HG03520 (cell line): Measurements from ENCODE around the gene STX4.
"Not testable (repeated sequence)": the region's sequence is repeated elsewhere in the genome, so short reads cannot be mapped to it uniquely, and the experiment has no call there.

Experiments
- ATAC-seq: cut with Tn5 transposase; IDR thresholded peaks from one replicate; pipeline ENCODE4 v1.9.1; 2021; ENCODE audit warnings: mild to moderate bottlenecking, moderate library complexity; ENCODE audit not compliant: unreplicated experiment

STX4 gene

DNA sequence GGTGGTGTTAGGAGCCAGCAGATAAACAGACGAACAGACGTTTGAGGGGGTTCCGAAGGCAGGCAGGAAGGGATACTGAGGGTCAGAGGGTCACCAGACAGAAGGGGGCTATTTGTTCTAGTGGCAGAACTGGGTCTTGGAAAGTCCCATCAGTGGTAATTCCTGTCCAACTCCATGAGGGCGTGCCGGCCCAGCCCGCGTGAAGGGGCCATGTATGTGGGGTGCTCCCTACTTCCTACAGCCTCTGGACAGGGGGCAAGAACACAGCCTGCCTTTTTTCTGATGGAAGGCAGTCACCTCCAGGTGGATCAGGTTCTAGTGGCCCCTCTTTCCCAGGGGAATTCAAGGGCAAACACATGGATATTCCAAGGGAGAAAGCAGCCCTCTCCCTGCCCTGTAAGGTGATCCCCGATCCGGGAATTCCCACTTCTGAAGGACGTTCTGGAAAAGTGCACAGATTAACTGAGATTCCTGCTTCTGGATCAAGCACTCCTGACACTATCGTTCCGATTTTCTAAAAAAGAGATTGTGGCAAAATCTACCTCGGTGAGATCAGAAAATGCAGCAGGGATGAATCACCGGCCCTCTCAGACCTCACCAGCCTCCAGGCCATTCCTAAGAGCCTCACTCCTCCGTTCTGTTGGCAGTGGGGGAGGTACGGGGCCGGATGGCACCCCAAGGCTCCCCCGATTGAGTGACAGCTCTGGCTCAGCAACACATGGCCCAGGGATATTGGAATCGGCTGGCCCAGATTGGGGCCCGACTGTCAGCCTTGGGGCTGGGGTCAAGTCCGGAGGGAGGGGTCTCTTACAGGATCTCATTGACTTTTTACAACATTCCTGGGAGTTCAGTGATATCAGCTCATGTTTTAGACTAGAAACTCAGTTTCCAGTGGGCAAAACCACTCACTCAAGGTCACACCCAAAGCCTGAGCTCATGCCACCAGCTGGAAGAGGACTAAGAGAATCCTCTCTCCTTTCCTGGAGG, 35.3 kb upstream of the STX4 start:
- no peak for ATAC-seq

GRCh38 chr16:30998852-30999761, 34.3 kb upstream of the STX4 start:
- ATAC-seq: no peak

GRCh38 chr16:31000671-31001382, 32.5 kb upstream of the STX4 start:
- ATAC-seq: no peak

GRCh38 chr16:31001507-31002249, 31.7 kb upstream of the STX4 start:
- no peak for ATAC-seq

DNA sequence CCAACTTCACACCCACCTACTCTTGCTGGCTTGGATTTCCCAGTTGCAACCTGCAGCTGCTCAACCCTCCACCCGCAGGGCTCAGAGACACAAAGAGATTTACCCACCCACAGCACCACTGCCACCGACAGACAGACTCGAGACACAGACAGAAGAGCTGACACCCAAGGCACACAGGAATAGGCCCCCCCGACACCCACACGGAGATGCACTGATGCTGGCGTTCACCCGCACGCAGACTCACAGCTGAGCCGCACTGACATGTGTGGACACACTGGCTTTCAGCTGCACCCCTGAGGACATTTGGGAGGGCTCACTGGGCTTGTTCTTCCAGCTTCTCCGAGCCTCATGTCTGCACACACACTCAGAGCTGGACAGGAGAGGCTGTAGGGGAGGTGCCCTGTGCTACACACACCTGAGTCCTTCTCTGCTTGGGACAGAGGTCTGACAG, 31.1 kb upstream of the STX4 start:
- no peak for ATAC-seq

DNA sequence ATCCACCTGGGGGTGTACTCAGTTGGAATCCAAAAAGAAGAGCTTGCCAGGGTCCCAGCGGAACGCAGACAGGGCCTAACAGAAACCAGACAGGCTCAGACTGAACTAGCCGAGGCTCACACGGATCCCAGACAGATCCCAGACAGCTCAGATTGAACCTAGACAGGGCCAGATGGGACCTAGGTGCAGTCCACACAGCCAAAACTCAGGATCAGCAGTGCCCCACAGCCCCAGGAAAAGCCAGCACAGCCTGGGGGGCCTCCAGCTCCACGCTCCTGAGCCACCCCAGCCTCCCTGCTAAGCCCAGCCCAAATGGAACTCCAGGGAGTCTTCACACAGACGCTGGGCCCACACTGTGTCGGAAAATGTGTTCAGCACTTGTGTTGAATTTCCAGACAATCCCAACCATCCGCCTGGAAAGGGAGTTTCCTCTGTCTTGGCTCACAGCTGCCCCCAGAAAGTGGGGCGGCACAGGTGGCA, 30.5 kb upstream of the STX4 start:
- no peak for ATAC-seq

GRCh38 chr16:31003744-31004143, 29.6 kb upstream of the STX4 start:
- no peak for ATAC-seq

- ATAC-seq: no peak
These were observed 28.7 kb upstream of the STX4 start for GRCh38 chr16:31004658-31005057.

DNA sequence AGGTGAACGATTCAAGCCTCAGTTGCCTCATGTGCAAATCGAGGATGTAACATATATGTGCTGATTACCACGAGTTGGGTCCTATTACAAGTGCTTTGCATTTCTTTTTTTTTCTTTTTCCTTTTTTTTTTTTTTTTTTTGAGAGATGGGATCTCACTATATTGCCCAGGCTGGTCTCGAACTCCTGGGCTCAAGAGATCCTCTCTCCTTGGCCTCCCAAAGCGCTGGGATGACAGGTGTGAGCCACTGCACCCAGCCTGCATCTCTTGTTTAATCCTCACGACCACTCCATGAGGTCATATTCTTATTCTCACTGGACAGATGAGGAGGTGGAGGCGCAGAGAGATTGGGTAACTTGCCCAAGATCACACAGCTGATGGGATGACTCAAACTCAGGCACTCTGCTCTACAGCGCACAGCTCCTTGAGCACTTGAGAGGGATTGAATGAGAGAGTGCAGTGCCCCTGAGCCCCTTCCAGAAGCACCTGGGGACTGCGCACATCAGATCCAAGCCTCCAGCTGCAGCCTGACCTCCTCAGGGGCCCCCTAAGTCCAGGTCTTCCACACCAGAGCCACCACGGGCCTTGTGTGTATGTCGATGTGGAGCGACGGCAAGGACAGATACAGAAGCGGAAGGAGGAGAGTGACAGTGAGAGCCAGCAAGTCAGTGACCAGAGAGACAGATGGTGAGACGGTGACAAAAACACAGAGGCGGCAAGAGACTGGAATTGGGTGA, 27.8 kb upstream of the STX4 start:
- no peak for ATAC-seq

DNA sequence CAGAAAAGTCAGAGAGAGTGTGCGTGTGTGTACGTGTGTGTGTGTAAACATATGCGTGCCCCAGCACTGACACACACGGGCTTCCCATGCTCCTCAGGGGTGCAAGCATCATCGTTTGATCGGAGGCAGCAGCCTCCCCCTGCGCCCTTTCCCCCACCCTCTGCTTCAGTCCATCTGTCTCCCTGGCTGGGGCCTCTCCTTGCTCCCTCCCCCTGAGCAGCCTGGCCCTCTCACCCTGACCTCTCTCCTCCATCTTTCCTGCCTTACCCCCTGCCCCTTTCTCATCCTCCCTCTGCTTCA, 27.3 kb upstream of the STX4 start:
- no peak for ATAC-seq

- ATAC-seq: no peak
These were observed 26.8 kb upstream of the STX4 start for GRCh38 chr16:31006589-31006988.

DNA sequence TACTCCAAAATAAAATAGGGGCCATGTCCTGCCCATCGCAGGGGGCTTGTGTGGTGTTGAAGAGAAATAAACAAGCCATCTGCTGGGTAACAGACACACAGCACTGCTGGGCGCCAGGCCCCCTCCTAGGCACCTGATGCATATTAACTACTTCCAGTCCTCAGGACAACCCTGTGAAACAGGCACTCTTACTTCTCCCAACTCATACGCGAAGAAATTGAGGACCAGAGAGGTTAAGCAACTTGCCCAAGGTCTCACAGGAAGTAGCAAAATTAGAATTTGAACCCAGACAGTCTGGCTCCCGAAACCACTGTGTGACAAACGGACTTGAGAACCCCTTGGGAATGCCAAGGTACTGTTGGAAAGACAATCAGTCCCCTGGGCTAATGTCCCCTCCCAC, 25.7 kb upstream of the STX4 start:
- no peak for ATAC-seq

GRCh38 chr16:31008149-31008548, 25.2 kb upstream of the STX4 start:
- no peak for ATAC-seq

DNA sequence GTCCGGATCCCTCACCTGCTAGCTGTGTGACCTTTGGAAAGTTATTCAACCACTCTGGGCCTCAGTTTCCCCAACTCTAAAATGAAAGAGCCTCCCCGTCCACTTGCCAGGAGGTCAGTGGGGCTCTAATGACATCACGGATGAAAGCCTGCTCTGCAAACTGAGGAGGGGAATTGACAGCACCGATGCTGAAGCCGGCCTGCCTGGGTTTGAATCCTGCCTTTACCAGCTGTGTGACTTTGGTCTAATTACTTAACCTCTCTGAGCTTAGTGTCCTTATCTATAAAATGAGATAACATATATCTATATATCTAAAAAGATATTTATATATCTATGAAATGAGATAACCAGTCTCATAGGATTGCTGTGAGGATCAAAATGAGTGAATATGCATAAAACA, 24.8 kb upstream of the STX4 start:
- ATAC-seq: no peak

DNA sequence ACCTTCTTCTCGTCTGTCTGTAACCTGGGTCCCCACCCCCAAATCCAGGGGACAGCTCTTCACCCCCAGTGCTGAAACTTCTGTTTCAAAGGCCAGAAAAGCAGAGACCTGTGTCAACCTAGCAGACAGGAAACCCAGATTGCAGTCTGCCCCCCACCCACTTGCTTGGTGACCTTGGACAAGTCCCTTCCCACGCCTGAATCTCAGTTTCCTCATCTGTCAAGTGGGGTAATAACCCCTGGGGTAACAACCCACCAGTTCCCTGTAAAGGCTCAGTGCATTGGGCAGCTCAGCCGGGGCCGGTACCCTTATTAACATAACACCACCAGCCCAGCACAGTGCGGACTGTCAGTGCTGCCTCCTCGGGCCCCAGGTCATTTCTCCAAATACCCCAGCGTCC, 24.2 kb upstream of the STX4 start:
- no peak for ATAC-seq

DNA sequence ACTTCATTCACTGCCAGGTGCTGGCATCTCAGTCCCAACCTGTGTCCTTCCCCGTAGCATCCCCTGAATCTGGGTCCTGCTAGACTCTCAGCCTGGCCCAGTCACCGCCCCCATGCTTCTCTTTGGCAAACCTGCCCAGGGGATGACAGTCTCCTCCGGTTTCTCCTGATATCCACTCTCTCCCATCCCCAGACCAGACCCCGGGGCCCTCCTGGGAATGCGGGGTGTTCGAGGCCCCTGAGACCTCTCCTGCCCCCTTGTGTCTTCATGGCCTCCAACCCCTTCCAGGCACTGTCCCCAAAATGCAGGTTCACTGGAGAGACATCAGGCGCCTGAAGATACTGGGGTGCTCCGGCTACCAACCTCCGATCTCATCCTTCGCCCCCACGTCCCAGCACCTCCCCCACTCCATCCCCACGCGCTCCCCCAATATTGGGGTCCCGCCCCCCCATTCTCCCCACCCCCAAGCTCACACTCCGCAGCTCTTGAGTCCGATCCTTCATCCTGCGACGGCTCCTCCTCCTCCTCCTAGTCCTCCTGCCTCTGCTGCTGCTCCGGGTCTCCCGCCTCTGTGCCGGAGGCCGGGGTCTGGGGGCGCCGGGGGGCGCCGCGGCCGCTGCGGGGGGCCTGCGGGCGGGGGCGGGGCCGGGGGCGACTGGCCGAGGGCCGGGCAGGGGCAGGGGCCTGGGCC, 23.3 kb upstream of the STX4 start:
- ATAC-seq: no peak

GRCh38 chr16:31010585-31011325, 22.6 kb upstream of the STX4 start, which contains the start of gene STX1B:
Gene STX1B (minus strand): TSS chr16:31010638. CDS start chr16:31010396, 242 bp downstream.
- no peak for ATAC-seq

DNA sequence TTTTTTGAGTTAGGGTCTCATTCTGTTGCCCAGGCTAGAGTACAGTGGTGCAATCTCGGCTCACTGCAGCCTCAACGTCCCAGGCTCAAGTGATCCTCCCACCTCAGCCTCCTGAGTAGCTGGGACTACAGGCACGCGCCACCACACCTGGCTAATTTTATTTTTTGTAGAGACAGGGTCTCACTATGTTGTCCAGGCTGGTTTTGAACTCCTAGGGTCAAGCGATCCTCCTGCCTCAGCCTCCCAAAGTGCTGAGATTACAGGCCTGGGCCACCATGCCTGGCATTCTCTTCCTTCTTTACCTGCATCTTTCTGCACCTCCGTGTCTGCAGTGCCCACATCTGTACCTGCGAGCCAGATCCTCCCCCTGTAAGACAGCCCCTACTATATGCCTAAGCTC, 21.5 kb upstream of the STX4 start:
- ATAC-seq: not testable (repeated sequence)
